Panc1 (cell line): ENCODE results near the gene SUMF1. TPM values are rescaled to one million over a fixed set of nuclear protein-coding genes. Genes with fewer than 3 reads are reported as not detected.

Experiments
- ATAC-seq: fragments of 200-7000 bp; cut with Tn5 transposase; 2 replicates; pipeline ENCODE4 v1.9.1; 2020; ENCODE audit warnings: mild to moderate bottlenecking, moderate library complexity
- BruUV-seq: library from RNA; stranded (reverse); fragments of 400-500 nt; replicated peaks from 2 replicates; lab custom pipeline; 2021; lab: Mats Ljungman, UMichigan
- CTCF ChIA-PET: fragments of 300-600 bp; sonication (Branson Sonifier 250); formaldehyde crosslinking; loops from one replicate; lab custom pipeline; 2022; ENCODE audit warnings: antibody characterized with exemption; lab: Charles Lee
- POLR2A ChIA-PET: fragments of 300-600 bp; sonication (Branson Sonifier 250); formaldehyde crosslinking; loops from one replicate; lab custom pipeline; 2022; ENCODE audit warnings: antibody characterized with exemption; lab: Charles Lee
- DNase-seq: peaks from one replicate; pipeline ENCODE4 v3.0.0-alpha.2; 2010; ENCODE audit warnings: low read depth, low spot score
- H3K27ac ChIP-seq: 2 replicates; pipeline ENCODE4 v1.5.1; 2011; ENCODE audit warnings: mild to moderate bottlenecking, low read length, inconsistent platforms
- H3K27me3 ChIP-seq: fragments of 200-500 bp; sonication (Bioruptor generic); 2 replicates; pipeline ENCODE4 v1.6.0; 2014; ENCODE audit warnings: low read length, inconsistent platforms; ENCODE audit not compliant: control insufficient read depth, insufficient read depth
- H3K36me3 ChIP-seq: fragments of 200-500 bp; sonication (Bioruptor generic); 2 replicates; pipeline ENCODE4 v1.5.1; 2014; ENCODE audit warnings: inconsistent platforms, mild to moderate bottlenecking, low read length, moderate library complexity; ENCODE audit not compliant: control insufficient read depth, insufficient read depth
- H3K4me1 ChIP-seq: 2 replicates; pipeline ENCODE4 v1.5.1; 2011; ENCODE audit warnings: inconsistent platforms, mild to moderate bottlenecking, low read length, moderate library complexity; ENCODE audit not compliant: control insufficient read depth, insufficient read depth
- H3K4me3 ChIP-seq, 2 experiments: 2 replicates each; pipeline ENCODE4 v1.5.1; 2011 to 2012; ENCODE audit warnings: low read depth in 2 of 2, low read length in 2 of 2, mild to moderate bottlenecking in 2 of 2, inconsistent platforms in 1 of 2, moderate library complexity in 1 of 2
- H3K9me3 ChIP-seq: fragments of 200-500 bp; sonication (Bioruptor generic); 2 replicates; pipeline ENCODE4 v1.5.1; 2014; ENCODE audit warnings: low read depth, mild to moderate bottlenecking, inconsistent platforms, low read length, moderate library complexity; ENCODE audit not compliant: control insufficient read depth, insufficient read depth
- CTCF ChIP-seq: fragments of 450-650 bp; IDR thresholded peaks from 2 replicates; pipeline ENCODE4 v1.5.1; 2017; ENCODE audit warnings: mild to moderate bottlenecking
- POLR2AphosphoS5 ChIP-seq: IDR thresholded peaks from 2 replicates; pipeline ENCODE4 v1.6.1; 2012; ENCODE audit warnings: mild to moderate bottlenecking, low read depth, low read length, moderate library complexity
- REST ChIP-seq, 2 experiments: IDR thresholded peaks; 2 replicates each; pipeline ENCODE4 v1.6.1; 2011 to 2012; ENCODE audit warnings: low read depth in 2 of 2, control low read depth in 1 of 2, low read length in 1 of 2, mild to moderate bottlenecking in 1 of 2, moderate library complexity in 1 of 2; ENCODE audit not compliant: insufficient read depth in 1 of 2
- SIN3A ChIP-seq: IDR thresholded peaks from 2 replicates; pipeline ENCODE4 v1.6.1; 2012; ENCODE audit warnings: low read depth, mild to moderate bottlenecking, low read length, moderate library complexity, borderline replicate concordance; ENCODE audit not compliant: insufficient read depth
- TCF7L2 ChIP-seq: IDR thresholded peaks from 2 replicates; pipeline ENCODE4 v1.6.1; 2011; ENCODE audit warnings: mild to moderate bottlenecking, low read depth, low read length, inconsistent platforms
- in situ Hi-C: cut with HindIII; loops from 2 replicates; pipeline ENCODE4 v1.10.0; 2016; ENCODE audit warnings: low sequenced_read_pairs, low pct_unique_long_range_greater_than_20kb
- intact Hi-C: fragments of 100-400 bp; cut with micrococcal nuclease; formaldehyde crosslinking; loops from one replicate; pipeline ENCODE4 v1.10.0; 2022; ENCODE audit not compliant: unreplicated experiment
- total RNA-seq: library from RNA; stranded (reverse); gene quantifications from one replicate; pipeline ENCODE4 v1.2.1, GENCODE V29; 2021; ENCODE audit not compliant: unreplicated experiment

The SUMF1 gene
- total RNA-seq, 1 experiment from 2014 or later = 15.5 TPM

- ATAC-seq (no peak), DNase-seq (no peak)
- TF ChIP-seq CTCF (no peak), POLR2AphosphoS5 (no peak), REST (IDR thresholded peaks at IDR 0.05; ENCODE audit: insufficient read depth in 1 of 2, low read depth in 2 of 2, low read length in 1 of 2) (no peak), TCF7L2 (no peak), SIN3A (no peak)
- no peak overlapping the region for H3K4me3 ChIP-seq
- intact Hi-C loops (no loop called here), in situ Hi-C loops (no loop called here)
- no peaks in the 10 kb centered on the region for H3K27me3 ChIP-seq
- no peaks in the 10 kb centered on the region for H3K9me3 ChIP-seq
- no TSS peak for BruUV-seq
- ChIA-PET POLR2A (no interaction called here), CTCF (interaction anchor here (0.6 kb wide), 1 partner anchor 77 kb away, joined by 3 read pairs; no protein-coding TSS in a partner anchor)
- no peak overlapping the region for H3K27ac ChIP-seq
- no peaks in the 10 kb centered on the region for H3K36me3 ChIP-seq
- no peaks in the 10 kb centered on the region for H3K4me1 ChIP-seq
These were observed 107.1 kb downstream of the SUMF1 start for GRCh38 chr3:4359805-4360502.

- POLR2A ChIA-PET = no interaction called here
- in situ Hi-C loops = no loop called here
- intact Hi-C loops = no loop called here
These were observed 108.8 kb downstream of the SUMF1 start for GRCh38 chr3:4358273-4358672.

More at GRCh38 chr3:4358273-4358672, 108.8 kb downstream of the SUMF1 start:
- ATAC-seq = no peak
- Histone ChIP-seq H3K36me3 (no peaks in the 10 kb centered on the region), H3K4me1 (no peaks in the 10 kb centered on the region), H3K4me3 (no peak overlapping the region), H3K9me3 (no peaks in the 10 kb centered on the region), H3K27ac (no peak overlapping the region), H3K27me3 (no peaks in the 10 kb centered on the region)
- no peak for DNase-seq
- TF ChIP-seq SIN3A (no peak), TCF7L2 (no peak), REST (IDR thresholded peaks at IDR 0.05; ENCODE audit: insufficient read depth in 1 of 2, low read depth in 2 of 2, low read length in 1 of 2) (no peak), CTCF (no peak), POLR2AphosphoS5 (no peak)
- CTCF ChIA-PET = no interaction called here
- BruUV-seq = no TSS peak
